ENCODE data around the gene DCT.

Gene DCT

DNA sequence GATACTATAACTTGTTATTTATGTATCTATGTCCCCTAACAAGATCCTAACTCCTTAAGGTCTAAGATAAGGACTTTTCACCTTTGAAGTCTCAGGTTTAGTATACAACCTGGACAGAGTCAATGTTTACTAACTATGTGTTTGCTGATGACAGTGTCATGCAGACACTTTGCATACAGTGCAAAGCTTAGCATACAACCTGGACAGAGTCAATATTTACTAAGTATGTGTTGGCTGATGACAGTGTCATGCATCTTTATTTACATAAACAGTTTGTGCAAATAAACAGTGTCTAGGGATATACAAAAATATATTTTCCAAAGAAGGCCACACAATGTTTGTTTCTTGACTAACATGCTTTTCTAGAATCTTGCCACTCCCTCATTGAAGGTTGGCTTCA, 34.7 kb downstream of the DCT start:
- DNase-seq: no peak

DNA sequence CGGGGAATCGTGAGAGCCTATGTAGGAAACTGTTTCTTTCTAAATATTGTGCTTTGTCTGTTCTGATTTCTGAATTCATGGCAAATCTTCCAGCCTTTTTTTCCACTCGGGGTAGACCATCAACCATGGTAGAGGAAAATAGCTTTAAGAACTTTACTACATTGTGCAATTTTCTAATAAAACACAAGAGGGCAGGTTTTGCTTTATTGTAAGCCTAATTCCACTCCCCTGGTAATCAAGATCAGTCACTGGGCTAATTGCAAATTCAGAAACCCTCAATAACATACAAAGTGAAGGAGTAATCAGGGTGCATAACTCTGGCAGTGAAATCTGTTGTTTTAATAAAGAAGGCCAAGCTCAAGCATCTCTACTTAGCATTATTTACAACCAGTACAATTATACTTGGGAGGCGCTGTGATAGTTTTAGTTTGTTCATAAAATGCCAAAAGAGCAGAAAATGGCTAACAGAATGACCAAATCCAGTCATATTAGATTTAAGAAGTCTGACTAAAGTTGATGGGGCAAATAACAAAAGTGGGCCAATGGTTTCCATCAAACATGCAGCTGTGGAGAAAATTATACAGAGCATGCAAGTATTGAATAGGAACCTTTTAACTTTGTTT, 43.8 kb downstream of the DCT start:
- DNase-seq: no peak

DNA sequence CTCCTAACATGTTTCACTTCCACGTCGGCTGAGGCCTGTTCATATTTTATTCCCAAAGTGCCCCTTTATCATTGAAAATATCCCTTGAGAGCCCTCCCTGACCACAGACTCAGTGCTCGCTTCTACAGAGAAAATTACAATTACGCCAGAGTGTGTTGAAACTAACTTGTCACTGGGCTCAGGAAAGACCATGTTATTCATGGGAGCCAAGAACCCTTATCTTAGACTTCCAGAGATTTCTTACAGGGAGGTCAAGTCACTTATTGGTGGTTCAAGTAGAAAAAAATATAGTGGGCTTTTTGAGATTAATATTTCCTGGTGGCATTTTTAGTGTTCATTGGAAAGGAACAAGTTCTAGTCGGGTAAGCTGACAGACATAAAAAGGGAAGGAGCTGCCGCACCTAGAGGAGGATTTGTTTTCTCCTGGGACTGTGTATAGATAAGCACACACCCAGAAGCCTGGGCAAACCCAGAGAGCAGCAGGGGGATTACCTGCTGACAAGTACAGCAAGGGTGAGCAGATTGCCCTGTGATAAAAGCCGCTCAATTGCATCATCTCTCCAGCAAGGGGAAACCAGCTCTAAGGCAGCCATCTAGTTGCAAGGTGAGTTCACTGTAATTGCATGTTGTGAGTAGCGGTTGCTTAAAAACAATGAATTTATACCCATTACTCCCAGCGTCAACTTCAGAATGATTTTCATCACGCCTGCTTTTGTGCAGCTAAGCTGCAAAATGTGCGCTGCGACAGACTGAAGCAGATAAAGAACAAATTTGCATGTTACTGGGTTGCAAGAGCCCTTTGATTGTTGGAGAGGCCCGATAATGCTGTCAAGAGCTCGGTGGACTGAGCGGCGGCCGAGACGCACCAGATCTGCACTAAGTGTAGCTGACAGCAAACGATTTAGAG, 46.2 kb downstream of the DCT start:
- no peak for DNase-seq

DNA sequence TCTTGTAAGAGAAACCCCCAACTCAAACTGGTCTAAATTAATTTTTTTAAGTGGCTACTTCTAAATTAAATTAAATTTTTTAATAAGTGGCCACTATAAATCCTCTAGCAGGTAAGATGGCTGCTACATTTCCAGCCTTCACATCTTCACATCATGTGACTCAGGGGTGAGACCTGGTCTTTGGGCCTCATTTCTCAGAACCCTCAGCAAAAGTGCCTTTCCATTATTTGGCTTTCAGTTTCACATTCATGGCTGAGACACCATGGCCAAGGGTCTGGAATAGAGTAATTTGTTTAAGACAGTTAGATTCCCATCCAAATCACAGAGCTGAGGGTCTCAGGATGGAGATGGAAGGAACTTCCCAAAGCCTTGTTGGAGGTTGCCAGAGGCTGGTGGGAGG, 47.5 kb downstream of the DCT start:
- DNase-seq: no peak

DNA sequence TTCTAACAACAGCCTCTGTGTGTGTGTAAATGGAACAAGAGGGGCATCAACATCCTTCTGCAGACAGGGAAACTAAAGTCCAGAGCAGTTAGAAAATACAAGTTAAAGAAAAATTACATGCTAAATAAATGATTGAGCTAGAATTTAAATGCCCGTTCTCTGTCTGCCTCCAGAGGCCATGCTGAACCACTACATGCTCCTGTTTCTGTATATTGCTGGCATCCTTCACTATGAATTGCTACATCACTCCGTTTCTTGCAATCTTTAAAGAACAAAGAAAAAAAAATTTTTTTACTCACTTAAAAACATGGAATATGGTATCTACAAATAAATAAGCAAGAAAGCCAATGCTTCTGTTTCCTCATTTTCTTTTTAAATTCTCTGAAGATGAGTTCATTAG, 47.9 kb downstream of the DCT start:
- DNase-seq: no peak

DNA sequence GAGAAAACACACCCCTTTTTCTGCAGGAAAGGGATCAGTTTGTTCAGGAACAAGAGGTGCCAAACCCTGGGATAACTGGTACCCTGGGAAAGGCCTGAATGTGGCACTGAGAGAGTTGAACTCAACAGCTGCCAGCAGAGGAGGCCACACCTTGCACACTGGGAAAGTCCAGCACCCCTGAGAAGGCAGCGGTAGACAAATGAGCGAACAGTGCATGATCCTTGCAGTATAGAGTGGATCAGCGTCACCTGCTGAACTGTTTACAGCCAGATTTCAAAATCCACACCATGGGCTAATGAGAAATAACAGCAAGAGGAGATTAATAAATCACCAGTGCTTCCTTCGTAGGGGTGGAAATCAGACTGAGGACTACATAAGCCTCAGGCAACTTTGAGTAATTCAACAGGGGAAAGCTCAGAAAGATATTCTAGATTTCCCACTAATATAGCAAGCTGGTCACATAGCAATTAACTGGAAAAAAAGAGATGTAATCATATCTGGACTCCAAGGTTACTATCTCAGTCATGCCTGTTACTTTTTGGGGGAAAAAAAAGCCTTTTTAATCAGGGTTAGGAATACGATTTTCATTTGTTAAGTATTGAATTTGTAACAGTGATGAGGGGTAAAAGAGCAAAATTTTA, 52.0 kb downstream of the DCT start:
- DNase-seq: no peak

DNA sequence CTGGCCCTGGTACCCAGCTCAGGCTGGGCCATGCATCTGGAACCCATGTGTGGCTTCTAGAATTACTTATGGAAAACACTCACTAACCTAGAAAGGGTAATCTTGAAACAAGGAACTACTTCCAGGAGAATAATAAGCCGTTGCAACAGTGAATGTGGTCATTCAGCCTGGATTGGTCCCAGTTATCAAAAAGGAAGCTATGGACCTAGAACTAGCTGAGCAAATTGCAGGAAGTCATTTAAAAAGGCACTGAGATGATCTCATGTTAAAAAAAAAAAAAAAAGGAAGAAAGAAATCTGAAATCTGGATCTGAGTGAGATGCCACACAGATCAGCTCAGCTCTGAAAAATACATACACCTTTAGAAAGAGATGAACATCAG, 59.6 kb downstream of the DCT start:
- no peak for DNase-seq

DNA sequence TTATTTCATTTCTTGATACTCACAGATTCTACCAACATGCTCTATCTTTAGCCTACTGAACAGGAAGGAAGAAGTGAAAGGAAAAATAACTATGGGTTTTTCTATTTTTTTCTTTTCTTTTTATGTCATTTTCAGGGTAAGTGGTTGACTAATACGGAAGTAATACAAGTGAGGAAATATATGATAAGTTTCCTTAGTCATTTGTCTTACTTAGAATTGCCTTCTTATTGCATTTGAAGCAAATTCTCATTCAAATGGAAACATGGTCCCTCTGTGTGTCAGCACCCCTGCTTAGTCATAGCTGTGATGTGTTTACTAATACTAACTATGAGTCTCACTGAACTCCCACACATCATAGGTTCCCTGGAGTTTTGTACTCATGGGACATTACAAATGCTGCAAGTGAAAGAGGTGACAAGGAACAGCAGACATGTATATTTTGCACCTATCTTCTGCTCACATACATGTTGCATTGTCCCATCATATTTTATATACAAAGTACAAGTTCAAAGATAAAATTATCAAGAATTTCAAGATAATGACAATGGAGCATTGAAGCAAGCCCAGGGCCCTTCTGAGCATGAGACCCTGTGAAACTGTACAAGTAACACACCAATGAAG, 60.1 kb downstream of the DCT start:
- DNase-seq: no peak

DNA sequence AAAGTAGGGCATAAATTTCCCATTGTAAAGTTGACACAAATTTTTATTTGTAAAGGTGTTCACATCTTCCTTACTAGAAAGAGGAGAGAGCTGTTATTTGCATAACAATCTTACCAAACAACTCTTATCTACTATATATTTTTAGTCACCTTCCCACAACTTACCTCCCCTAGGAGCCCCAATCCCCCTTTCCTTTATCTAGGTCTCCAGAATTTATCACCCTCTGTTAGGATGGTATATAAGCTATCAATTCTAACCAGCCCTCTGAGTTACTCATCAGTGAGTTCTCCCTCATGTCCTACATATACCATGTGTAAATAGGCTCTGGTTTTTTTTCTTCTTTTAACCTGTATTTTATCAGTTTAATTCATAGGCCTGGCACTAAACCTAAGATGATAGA, 62.2 kb downstream of the DCT start:
- DNase-seq: no peak

DNA sequence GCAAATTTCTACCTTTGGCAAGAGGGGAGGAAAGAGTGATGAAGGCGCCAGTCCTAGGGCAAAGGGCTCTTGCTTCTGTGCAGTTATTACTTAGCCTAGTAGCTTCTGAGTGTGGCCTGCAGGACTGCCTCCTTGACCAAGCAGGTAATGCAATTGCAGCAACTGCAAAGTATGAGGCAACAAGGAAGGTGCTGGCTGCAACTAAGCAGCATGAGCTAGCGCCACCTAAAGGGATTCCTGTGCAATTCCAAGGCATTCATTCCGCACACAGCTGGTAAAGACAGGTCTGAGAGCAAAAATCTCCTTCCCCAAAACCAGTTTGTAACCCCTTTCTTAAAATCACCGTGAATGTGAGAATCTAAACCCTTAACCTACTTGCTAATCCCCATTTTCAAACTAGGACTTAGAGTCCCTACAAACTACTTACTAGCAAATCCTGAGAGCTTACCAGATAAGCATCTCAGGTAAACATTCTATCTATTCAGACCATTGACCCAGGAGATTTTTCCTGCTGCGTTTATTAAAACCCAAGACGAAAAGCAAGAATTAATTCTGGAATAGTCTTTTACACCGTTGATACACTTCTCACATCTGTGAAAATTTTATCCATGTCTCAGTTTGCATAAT, 62.9 kb downstream of the DCT start:
- DNase-seq: no peak

DNA sequence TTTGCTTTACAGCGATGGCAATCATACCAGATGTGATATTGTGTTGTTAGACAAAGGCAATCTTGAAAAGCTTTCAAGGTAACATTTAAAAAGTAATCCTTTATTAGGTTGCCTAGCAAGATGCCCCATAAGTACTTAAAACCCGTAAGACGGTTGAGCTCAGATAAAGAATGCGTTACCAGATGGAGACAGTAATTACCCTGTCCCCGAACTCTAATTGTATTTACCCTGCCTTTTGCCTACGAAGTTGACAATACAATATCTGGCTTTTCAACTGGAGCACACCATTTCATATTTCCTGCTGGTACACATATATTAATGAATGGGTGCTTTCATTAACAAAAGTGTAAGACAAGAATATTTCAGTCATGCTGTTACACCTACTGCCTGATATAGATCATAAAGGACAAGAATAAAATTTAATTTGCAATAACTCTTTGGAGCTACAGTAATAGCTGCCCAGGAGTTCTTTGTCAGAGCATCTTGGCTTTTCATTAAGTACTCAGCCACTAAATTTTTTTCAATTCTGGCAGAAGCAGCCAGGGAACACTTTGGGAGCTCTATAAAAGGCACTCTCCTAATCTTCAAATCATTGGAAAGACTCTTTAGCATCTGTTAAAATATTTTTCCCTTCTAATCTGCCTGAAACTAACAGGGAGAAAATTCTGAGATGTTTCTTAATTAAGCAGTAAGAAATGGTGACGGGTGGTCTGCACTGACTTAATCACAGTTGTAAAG, 63.8 kb downstream of the DCT start:
- no peak for DNase-seq

DNA sequence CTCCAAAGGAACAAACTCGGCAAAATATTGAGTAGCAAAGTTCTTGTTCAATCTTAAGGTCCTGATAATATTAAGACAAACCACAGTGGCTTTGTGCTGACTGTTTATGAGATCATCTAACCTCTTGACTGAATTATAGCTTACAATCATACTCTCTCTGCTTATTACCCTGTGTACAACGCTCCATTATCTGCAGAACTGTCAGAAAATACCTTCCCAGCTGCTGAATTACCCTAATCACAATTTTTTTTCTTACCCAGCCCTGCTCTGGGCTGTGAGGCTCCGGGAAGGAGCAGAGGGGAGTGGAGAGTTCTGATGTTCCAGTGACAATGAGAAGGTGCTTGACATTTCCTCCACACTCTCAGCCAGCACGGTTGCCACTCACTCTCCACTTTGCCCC, 64.8 kb downstream of the DCT start:
- no peak for DNase-seq

DNA sequence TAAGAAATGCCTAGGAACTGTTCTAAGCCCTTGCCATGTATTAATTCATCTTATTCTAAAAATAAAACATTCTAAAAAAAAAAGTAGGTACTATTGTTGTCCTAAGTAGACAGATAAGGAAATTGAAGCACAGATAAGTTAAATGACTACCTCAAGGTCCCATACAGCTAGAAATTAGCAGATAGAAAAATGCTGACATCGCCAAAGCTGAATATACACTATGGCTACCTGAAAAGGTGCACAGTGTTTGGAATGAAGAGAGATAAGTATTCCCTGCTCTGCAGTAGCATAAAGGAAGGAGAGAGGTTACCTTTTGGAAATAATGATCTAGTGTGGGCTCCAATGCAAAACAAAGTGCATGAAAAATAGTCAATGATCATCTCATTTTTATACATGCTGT, 65.3 kb downstream of the DCT start:
- DNase-seq: no peak

DNA sequence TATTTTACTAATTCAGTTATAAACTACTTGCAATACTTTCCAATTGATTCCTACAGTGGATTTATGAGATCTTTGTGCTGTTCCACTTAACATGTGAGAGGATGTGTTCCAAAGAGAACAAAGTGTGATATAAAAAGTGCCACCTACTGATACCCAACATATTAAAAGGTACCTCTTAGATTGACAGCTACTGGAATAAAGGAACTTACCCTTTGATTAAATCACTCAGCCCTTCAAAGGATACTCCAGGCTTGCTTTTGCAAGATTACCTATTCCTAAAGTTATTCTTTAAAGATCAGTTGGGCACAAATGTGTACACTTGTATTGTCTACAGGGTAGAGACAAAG, 65.9 kb downstream of the DCT start:
- no peak for DNase-seq

DNA sequence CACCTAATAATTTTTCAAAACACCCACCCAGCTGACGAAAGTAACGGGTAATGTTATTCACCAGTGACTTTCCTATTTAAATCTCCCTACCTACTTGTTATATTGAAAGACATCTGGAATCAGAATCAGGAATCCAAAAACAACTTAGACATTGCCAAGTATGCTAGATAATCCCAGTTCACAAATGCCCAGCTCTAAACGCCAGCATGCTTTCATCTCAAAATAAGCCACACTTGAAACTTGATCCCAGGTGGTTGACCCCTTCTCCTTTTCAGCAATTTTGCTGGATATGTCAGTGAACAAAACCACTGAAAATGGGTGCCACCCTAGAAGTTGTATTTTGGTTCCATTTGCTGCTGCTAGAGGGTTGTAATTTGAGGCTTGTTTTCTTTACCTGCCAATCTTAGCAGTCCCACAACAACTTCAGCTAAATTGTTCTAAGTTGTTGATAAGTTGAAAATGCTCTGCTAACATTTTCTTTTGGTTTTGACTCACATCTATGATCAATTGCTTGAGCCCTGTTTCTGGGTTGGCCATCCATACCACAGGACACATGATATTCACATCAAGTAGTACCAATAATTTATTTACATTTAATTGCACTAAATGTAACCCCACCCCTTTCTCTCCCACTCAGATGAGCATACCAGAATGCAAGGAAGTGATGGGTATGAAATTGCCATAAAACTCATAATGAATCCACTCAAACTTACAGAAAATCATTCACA, 66.4 kb downstream of the DCT start:
- DNase-seq: no peak

DNA sequence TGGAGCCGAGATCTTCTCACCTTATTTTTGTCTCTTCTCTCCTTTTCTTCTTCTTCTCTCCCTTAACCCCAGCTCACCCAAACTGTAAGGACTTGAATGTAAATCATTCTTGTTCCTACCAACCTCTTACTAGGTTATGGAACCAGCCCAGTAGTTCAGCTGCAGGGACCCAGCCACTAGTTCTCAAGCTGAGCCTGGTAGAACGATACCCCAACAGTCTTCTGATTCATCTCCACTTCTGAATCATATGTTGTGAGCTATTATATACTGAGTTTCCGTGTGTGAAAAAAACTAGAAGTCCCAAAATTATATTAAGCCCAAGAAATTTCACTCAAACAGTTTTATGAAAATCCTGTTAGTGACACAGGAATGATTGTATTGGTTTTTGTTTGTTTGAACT, 67.7 kb downstream of the DCT start:
- no peak for DNase-seq

DNA sequence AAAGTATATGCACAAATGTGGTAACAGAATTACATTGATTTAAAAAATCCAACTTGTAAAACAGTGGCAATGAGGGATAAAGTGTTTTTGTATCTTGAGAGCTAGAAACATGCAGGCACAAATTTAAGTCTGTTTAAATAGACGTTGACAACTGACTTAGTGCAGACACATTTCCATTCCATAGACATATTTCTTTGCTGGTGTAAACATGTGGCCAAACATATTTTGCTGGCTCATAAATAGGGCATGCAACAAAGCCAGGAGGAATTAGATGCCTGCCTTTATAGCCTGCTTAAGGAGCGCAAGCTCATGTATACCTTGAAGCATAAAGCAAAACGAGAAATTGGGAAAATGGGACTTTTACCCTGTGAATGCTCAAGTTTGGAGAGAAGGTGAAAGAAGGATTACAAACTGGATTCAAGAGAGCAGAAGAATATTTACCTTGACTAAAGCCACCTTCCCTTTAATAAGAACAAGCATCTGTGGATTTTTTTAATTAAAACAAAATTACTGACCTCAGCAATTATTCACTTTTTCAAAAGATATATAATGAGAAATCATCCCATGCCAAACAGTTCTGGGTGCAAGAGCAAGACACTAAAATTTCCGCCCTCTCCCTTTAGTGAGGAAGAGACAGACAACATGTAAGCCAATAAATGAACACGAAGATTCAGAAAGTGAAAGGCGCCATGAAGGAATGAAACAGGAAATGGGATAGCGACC, 71.0 kb downstream of the DCT start:
- no peak for DNase-seq

DNA sequence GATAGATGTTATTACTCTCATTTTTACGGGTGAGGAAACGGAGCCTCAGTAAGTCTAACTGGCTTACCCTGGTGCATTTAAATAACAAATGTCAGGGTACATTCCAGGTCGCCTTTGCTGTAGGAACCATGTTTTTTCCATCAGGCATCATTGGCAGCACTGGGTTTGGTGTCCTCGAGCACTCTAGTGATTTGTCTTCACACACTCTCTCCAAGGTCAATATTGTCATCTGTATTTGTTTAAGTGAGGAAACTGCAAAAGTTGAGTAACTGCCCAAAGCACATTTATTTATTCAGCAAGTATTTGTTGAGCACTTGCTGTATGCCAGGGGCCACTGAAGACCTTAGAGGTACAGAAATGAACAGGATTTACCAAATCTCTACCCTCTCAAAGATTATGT, 78.6 kb downstream of the DCT start:
- no peak for DNase-seq

DNA sequence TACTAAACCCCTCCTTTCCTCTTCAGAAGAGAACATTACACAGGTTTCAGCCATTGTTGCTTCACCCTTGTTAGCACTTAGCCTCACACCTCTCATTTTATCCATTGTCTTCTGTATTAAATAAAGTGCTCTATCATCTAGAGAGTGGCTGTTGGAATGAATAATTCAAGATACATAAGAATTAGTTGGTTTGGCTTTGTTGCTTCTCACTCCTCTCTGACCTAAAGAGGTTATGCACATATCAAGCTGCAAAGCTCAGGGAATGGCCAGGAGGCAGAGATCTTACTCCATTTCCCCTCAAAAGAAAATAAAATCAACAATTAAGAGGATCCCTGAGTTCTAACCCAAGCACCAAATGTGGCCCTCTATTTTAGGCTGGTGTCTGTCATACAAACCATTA, 79.7 kb downstream of the DCT start:
- DNase-seq: no peak

DNA sequence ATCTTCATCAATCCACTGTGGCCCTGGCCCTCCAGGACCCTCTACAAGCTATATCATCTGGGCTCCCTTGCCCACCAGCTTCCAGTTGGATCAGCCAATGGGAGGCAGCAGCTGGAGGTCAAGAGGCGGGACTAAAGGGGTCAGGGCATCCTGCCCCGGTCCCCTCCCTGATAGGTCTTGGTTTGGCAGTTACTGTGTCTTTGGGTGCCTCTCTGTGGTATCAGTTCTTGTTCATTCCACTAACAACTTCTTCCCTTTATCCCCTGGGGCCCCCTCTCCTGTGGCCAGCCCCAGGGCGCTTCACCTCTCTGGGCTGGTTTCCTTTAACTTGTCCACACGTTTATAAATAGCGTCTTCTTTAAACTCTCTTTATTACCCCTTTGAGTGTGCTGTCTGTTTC, 83.6 kb downstream of the DCT start:
- no peak for DNase-seq

DNA sequence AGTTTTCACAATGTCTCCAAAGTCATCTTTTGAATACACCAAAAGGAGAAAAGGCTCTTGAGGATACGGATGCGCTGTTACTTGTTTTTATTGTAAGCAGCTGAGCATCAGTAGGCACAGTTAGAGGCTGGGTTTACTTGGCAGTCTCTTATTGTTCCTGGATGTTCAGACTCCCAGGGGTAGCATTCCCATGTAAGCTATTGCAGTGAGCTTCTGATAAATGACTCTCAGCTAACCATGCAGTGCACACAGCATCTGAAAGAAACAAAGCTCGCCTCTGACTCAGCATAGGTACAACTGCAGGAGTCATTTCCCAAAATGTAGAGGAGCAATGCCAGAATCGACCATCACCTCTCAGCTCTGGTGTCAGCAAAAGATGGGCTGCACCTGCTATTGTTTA, 84.8 kb downstream of the DCT start:
- DNase-seq: no peak
